Hematopoietic multipotent progenitor cell treated with erythropoietin and hydrocortisone succinate and interleukin-3 and kit ligand, for 17 days (in vitro differentiated cells): ENCODE results near the gene CROT.
A peak's percentile ranks its signal among the peaks of the same experiment; 100 is the strongest.
"Not testable (repeated sequence)": the region's sequence is repeated elsewhere in the genome, so short reads cannot be mapped to it uniquely, and the experiment has no call there.

ENCODE experiments used
- DNase-seq: peaks from one replicate; pipeline ENCODE4 v3.0.0-alpha.2; 2015; ENCODE audit warnings: low spot score

Gene CROT

GRCh38 chr7:87345166-87345927 lies at the start of gene CROT:
TSS of gene CROT (plus strand) at chr7:87345664. CDS start at chr7:87349069, 3,405 bp downstream.
- DNase-seq = peak; percentile 72

- no peak for DNase-seq
Observed at GRCh38 chr7:87300756-87301155, 44.7 kb upstream of the CROT start.

GRCh38 chr7:87310790-87311419 lies 34.6 kb upstream of the CROT start:
- no peak for DNase-seq

GRCh38 chr7:87312215-87312865 lies 33.1 kb upstream of the CROT start:
- peak; percentile 29 for DNase-seq

- DNase-seq = no peak
Observed at GRCh38 chr7:87316097-87316700, 29.3 kb upstream of the CROT start.

- DNase-seq = no peak
Observed at GRCh38 chr7:87316846-87317552, 28.5 kb upstream of the CROT start.

GRCh38 chr7:87317691-87318245 lies 27.7 kb upstream of the CROT start:
- no peak for DNase-seq

- DNase-seq = no peak
Observed at GRCh38 chr7:87318741-87319140, 26.7 kb upstream of the CROT start.

GRCh38 chr7:87319154-87319581 lies 26.3 kb upstream of the CROT start:
- DNase-seq = not testable (repeated sequence)

GRCh38 chr7:87322912-87323311 lies 22.6 kb upstream of the CROT start:
- DNase-seq = no peak

- no peak for DNase-seq
Observed at GRCh38 chr7:87325576-87326370, 19.7 kb upstream of the CROT start.

- no peak for DNase-seq
Observed at GRCh38 chr7:87328281-87328680, 17.2 kb upstream of the CROT start.

- no peak for DNase-seq
Observed at GRCh38 chr7:87330316-87330715, 15.1 kb upstream of the CROT start.

- no peak for DNase-seq
Observed at GRCh38 chr7:87330942-87331341, 14.5 kb upstream of the CROT start.

GRCh38 chr7:87331687-87332252 lies 13.7 kb upstream of the CROT start:
- no peak for DNase-seq

GRCh38 chr7:87332321-87332720 lies 13.1 kb upstream of the CROT start:
- no peak for DNase-seq

- no peak for DNase-seq
Observed at GRCh38 chr7:87336136-87336535, 9.3 kb upstream of the CROT start.

GRCh38 chr7:87337331-87337730 lies 8.1 kb upstream of the CROT start:
- DNase-seq = no peak

- no peak for DNase-seq
Observed at GRCh38 chr7:87339373-87339897, 6.0 kb upstream of the CROT start.

GRCh38 chr7:87341441-87341840 lies 4.0 kb upstream of the CROT start:
- DNase-seq = no peak
